Suppressor macrophage treated with lipopolysaccharide for 1 hour (primary cell): Measurements from ENCODE around the gene DHX30.
"Not testable (repeated sequence)": the region's sequence is repeated elsewhere in the genome, so short reads cannot be mapped to it uniquely, and the experiment has no call there.

Experiments
- DNase-seq, 3 donors: peaks; one replicate each; pipeline ENCODE4 v3.0.0-alpha.2; 2020 to 2022

DHX30 gene

GRCh38 chr3:47817609-47818008 is 14.7 kb downstream of the DHX30 start:
- DNase-seq: no peak

- DNase-seq: peak; percentile 88 to 96 (median 94)
These were observed 21.9 kb downstream of the DHX30 start for GRCh38 chr3:47824541-47825473.

- DNase-seq: no peak
These were observed 22.7 kb downstream of the DHX30 start for GRCh38 chr3:47825590-47825989.

- DNase-seq: not testable (repeated sequence)
These were observed 26.5 kb downstream of the DHX30 start for GRCh38 chr3:47829482-47829881.

- no peak for DNase-seq
These were observed 34.0 kb downstream of the DHX30 start for GRCh38 chr3:47836986-47837385.

- no peak for DNase-seq
These were observed 35.6 kb downstream of the DHX30 start for GRCh38 chr3:47838503-47838902.

DNA sequence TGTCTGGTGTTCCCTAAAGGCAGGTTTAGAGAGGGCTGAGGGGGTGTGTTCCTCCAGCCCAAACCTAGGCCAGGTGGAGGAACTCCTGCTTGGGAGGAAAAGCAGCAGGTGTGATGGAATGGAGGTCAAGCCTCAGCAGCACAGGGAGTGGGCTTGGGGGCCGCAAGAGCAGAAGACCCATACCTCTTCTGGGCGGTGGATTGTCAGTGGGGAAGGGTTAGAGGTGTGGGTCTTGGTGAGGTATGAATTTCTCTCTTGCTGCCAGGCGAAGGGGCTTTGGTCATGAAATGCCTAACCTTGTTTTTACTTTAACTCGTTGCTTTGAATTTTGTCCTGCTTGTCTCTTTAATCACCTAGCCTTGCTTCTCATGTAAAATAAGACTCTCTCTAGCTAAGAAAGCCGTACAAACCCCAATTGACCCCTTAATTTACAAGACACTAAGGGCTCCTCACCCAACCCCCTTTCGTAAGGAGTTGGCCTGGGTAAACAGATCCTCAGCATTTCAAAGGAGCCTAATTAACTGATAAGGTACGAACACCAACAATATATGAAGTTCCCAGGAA is 38.9 kb downstream of the DHX30 start:
- DNase-seq: no peak

DNA sequence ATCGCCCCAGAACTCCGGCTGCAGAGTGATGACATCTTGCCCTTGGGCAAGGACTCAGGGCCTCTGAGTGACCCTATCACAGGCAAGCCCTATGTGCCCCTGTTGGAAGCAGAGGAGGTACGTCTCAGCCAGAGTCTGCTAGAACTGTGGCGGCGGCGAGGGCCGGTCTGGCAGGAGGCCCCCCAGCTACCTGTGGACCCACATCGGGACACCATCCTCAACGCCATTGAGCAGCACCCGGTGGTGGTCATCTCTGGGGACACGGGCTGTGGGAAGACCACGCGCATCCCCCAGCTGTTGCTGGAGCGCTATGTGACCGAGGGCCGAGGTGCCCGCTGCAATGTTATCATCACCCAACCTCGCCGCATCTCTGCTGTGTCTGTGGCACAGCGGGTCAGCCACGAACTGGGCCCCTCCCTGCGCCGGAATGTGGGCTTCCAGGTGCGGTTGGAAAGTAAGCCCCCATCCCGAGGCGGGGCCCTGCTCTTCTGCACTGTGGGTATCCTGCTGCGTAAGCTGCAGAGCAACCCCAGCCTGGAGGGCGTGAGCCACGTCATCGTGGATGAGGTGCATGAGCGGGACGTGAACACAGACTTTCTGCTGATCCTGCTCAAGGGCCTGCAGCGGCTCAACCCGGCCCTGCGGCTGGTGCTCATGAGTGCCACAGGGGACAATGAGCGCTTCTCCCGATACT is 43.4 kb downstream of the DHX30 start:
- no peak for DNase-seq

- DNase-seq: no peak
These were observed 43.9 kb downstream of the DHX30 start for GRCh38 chr3:47846880-47847248.

DNA sequence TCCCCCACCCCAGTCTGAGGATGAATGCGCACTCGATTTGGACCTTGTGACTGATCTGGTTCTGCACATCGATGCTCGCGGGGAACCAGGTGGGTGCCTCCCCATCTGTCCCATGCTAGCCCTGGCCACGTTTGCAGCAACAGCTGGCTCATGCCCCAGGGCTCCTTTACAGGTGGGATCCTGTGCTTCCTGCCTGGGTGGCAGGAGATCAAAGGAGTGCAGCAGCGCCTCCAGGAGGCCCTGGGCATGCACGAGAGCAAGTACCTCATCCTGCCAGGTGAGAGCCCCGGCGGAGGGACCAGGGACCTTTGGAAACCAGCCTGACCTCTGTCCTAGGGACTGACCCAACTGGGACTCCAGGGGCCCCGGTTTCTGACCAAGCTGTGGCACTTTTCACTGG is 44.3 kb downstream of the DHX30 start:
- no peak for DNase-seq

GRCh38 chr3:47847801-47848518 is 45.0 kb downstream of the DHX30 start:
- DNase-seq: no peak

- no peak for DNase-seq
These were observed 45.7 kb downstream of the DHX30 start for GRCh38 chr3:47848599-47849117.

- DNase-seq: no peak
These were observed 46.3 kb downstream of the DHX30 start for GRCh38 chr3:47849186-47849698.

- peak; percentile 7 to 19 (median 10) for DNase-seq
These were observed 47.0 kb downstream of the DHX30 start for GRCh38 chr3:47849699-47850563.

DNA sequence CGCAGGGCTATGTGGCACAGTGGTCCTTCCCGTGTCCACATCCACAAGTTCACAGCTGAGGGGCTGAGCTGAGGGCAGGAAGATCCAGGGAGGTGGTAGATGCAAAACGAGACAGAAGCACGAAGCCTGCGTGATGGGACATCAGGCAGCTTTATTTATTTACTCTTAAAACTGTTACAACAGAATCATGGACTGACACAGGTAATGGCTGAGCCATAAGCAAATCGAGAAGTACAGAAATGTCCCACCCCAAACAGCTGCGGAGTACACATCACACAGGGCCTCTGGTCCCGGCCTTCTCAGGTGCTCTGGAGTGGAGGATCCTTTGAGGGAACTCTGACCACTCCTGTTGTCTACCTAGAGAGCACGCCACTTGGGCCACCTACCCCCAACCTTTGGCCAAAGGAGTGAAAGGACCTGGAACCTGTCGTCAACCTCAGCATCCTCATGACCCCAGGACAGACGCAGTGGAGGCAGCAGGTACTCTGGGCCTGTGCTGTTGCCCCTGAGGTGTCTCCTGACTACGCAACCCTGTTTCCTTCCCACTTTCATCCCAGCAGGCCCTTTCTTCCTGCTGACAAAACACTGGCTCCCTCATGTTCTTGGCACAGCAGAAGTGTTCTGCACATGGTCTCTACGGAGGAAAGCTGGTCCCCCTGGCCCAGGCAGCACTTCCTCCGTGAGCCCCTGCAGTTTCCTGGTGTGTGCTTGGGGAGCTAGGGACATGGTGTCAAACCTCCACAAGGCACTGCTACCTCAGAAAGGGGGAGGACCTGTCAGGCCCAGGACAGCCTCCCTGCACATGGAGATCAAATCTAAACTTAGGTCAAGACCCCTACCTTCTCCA is 47.8 kb downstream of the DHX30 start:
- DNase-seq: no peak

DNA sequence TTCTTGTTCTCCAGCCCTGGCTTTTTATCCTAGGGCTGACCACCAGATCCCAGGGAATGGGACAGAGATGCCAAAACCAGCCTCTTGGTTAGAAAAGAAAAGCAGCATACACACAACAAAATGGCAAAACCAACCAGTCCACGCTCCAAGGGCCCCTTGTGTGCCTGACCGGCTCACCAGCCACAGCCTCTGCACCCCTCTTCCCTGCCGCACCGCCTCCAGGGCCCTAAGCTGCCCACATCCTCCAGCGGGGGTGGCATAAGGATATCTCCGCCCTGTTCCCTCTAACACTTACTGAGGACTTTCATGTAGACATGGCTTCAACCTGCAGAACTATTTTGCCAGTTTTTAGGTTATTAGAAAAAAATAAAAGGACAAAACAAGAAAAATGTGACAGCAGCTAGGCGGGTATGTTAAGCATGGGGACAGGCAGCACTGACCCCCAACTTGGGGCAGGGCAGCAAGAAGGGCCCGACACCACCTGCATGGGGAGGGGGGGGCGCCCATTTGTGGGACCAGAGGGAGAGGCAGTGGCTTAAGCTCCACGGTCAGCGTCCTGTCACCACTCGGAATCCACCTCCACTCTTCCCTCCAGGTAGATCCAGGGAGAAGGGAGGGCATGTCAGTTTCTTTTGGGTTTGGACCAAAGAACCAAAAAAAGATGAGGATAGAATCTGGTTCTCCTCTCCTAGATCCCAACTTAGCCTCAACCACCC is 49.1 kb downstream of the DHX30 start:
- DNase-seq: no peak

DNA sequence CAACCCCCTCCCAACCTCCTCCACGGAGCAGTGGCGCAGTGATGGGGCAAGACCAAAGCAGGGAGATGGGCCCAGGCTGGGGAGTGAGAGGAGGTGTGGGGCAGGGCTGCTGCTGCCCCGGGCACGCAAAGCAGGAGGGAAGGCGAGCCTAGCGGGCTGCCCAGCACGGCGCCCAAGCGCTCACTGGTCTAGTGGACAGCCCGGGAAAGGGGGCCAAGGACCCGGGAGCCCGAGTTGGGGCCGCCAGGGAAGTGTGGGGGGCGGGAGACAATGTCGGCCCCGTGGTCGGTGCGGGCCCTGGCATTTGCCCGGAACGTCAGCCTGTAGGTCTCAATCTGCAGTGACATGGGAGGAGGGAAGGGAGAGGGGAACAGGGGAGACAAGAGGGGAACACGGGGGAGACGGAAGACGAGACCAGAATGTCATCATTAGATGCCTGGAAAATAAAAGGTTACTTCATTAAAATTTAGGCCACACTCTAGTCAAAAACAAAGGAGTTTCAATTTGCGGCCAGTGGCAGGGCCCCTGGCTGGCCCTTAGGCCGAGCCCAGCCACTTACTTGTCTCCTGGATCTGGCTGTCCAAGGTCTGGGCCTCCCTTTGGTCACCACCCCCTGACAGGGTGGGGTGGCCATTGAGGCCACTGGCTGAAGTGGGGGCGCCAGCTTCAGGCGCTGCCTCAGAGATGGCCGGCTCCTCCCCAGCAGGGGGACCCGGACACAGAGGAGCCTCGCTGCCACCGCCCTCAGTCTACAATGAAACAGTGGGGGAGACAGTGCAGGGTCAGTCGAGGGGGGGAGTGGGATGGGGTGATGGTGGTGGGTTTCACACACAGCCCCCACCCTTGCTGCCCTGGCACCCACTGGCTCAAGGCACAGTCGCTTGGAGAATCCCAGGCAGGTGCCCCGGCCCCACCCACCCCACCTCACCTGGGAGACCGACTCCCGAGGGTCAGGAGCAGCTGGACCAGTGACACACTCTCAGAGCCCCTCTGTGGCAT is 50.0 kb downstream of the DHX30 start:
- DNase-seq: no peak

DNA sequence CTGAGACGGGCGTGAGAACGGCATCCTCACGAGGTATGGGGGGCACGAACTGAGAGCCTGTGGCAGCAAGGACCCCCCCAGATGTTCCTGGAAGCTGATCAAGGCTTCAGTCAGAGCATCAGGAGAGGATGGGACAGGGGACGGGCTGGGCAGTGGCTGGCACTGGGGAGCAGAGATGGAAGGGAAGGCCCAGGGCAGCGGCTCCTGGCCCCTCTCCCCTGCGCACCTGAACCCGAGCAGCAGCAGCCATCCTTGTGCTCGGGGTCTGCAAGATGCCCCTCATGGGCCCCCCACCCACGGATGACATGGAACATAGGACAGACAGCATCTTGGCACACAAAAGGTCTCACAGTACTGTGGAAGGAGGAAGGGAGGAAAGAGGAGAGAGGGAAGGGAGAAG is 51.3 kb downstream of the DHX30 start:
- no peak for DNase-seq
